Activated naive CD8-positive, alpha-beta T cell treated with anti-CD3 and anti-CD28 coated beads, Interleukin-2, amount 10 ng/mL, durations not matched to agents 7 days and 5 days (primary cell): ENCODE data around the gene SDHAF3. TPM values are rescaled to one million over a fixed set of nuclear protein-coding genes. Genes with fewer than 3 reads are reported as not detected.
A peak's percentile ranks its signal among the peaks of the same experiment; 100 is the strongest.
"Not testable (repeated sequence)": the region's sequence is repeated elsewhere in the genome, so short reads cannot be mapped to it uniquely, and the experiment has no call there.

Source experiments
- ATAC-seq: fragments of 150-1000 bp; cut with Tn5 transposase; one replicate; pipeline ENCODE4 v1.10.0; 2021; ENCODE audit warnings: low read depth, moderate library complexity
- POLR2A ChIA-PET: fragments of 350-600 bp; sonication (Branson Sonifier 250); formaldehyde crosslinking; loops from one replicate; lab custom pipeline; 2021; ENCODE audit warnings: antibody characterized with exemption; lab: Charles Lee
- DNase-seq: peaks from one replicate; pipeline ENCODE4 v3.0.0; 2021
- H3K27ac Mint-ChIP-seq: one replicate; pipeline ENCODE4 v1.8.0; 2022; ENCODE audit warnings: mild to moderate bottlenecking, mixed read lengths
- H3K27me3 Mint-ChIP-seq: one replicate; pipeline ENCODE4 v1.8.0; 2022; ENCODE audit warnings: mild to moderate bottlenecking, moderate library complexity, mixed read lengths
- H3K36me3 Mint-ChIP-seq: one replicate; pipeline ENCODE4 v1.8.0; 2021; ENCODE audit warnings: mild to moderate bottlenecking, mixed read lengths
- H3K4me1 Mint-ChIP-seq: one replicate; pipeline ENCODE4 v1.8.0; 2021; ENCODE audit warnings: mixed read lengths
- H3K4me3 Mint-ChIP-seq: one replicate; pipeline ENCODE4 v1.8.0; 2022; ENCODE audit warnings: mild to moderate bottlenecking, moderate library complexity, mixed read lengths
- H3K9me3 Mint-ChIP-seq: one replicate; pipeline ENCODE4 v1.8.0; 2021; ENCODE audit warnings: mixed read lengths
- total RNA-seq, 2 experiments: library from RNA; stranded (reverse); gene quantifications; one replicate each; pipeline ENCODE4 v1.2.3, GENCODE V29; 2021

Gene SDHAF3
- total RNA-seq, 2 experiments from 2014 or later, result 20.8 to 22.3 TPM

DNA sequence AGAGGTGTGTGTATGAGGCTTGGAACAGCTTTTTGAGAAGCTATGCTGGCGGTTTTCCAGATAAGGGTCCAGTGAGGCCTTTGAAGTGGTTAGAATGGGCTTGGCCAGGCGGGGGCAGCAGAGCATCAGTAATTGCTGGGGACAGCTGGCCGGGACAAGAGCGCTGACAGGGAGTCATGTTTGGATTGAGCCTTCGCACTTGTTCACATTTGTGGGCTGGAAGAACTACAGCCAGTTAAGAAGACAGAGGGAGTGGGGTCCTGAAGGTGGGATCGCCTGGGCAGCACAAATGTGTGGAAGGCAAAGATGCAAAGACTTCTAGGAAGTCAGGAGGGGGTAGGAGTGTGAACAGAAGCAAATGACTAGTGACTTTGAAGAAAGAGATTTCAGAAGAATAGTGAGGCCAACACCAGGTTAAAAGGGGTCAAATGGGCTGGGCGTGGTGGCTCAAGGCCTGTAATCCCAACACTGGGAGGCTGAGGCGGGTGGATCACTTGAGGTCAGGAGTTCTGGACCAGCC is 12.7 kb upstream of the SDHAF3 start:
- ATAC-seq (peak; percentile 60), DNase-seq (peak; percentile 68)
- H3K4me1 Mint-ChIP-seq, result no peaks in the 10 kb centered on the region
- no peak overlapping the region for H3K4me3 Mint-ChIP-seq
- peaks cover 15% of the 10 kb centered on the region for H3K27me3 Mint-ChIP-seq
- H3K27ac Mint-ChIP-seq, result no peak overlapping the region
- POLR2A ChIA-PET, result no interaction called here
- no peaks in the 10 kb centered on the region for H3K36me3 Mint-ChIP-seq
- H3K9me3 Mint-ChIP-seq, result peaks cover 9% of the 10 kb centered on the region

DNA sequence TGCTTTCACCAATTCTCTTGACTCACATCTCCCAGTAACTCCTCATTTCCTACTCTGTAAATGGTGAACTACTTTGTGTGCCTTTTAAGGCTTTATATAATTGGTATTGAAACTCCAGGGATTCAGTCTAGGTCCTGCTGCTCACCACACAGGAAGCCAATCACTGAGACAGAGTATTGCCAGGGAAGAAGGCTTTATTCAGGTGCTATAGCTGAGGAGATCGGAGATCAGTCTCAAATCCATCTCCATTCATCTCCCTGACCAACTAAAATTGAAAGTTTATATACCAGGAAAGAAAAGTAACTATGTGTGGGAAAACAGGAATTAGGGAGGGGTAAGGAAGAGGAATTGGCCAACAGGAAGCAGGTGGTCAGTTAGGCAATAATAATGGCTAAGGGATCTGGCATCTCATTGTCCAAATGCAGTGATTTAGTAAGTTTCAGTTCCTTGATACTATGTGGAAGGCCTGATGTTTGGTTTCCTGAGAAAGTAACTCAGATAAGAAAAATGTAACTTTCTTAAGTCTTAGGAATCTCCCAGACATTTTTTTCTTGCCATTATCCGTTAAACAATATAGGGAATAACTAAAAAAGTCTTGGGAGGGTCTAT is 10.2 kb upstream of the SDHAF3 start:
- Mint-ChIP-seq H3K36me3 (no peaks in the 10 kb centered on the region), H3K9me3 (peaks cover 13% of the 10 kb centered on the region), H3K27ac (no peak overlapping the region), H3K27me3 (peaks cover 13% of the 10 kb centered on the region), H3K4me1 (no peaks in the 10 kb centered on the region), H3K4me3 (no peak overlapping the region)
- ATAC-seq (no peak), DNase-seq (no peak)
- POLR2A ChIA-PET, result no interaction called here

DNA sequence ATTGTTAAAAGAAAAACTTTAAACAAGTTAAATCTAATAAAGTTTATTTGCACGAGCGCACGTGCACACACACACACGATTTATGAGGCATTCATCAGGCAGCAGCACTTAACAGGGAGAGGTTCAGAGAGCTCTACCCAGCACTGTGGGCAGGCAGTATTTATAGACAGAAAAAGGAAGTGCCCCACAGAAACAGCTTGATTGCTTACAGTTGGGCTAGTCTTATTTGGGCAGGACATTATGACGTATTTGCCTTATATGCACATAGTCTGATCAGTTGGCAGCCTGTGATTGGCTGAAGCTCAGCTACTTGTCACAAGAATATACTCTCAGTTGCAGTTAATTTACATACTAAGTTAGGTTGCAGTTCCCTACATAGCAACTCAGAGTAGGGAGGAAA is 1.2 kb upstream of the SDHAF3 start:
- Mint-ChIP-seq H3K9me3 (no peaks in the 10 kb centered on the region), H3K4me3 (no peak overlapping the region), H3K4me1 (peaks cover 24% of the 10 kb centered on the region), H3K36me3 (peaks cover 12% of the 10 kb centered on the region), H3K27ac (peak overlapping the region; percentile 93), H3K27me3 (no peaks in the 10 kb centered on the region)
- POLR2A ChIA-PET, result no interaction called here
- DNase-seq (no peak), ATAC-seq (no peak)

DNA sequence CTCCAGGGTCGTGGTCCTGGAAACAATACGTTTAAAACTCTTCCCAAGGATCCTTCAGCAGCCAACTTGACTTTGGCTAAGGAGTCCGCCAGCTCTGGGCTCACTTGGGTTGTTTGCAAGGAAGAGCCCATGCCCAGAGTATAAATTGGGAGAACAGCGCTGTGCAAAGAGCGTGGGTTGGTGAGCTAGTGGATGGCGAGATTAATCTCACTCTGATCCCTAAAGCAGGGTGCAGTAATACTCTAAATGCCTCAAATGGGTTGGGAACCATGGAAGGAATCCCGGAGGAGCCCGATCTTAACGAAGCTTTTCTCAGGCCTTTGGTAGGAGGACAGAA is 495 bp upstream of the SDHAF3 start:
- Mint-ChIP-seq H3K36me3 (peaks cover 16% of the 10 kb centered on the region), H3K4me1 (peaks cover 26% of the 10 kb centered on the region)

DNA sequence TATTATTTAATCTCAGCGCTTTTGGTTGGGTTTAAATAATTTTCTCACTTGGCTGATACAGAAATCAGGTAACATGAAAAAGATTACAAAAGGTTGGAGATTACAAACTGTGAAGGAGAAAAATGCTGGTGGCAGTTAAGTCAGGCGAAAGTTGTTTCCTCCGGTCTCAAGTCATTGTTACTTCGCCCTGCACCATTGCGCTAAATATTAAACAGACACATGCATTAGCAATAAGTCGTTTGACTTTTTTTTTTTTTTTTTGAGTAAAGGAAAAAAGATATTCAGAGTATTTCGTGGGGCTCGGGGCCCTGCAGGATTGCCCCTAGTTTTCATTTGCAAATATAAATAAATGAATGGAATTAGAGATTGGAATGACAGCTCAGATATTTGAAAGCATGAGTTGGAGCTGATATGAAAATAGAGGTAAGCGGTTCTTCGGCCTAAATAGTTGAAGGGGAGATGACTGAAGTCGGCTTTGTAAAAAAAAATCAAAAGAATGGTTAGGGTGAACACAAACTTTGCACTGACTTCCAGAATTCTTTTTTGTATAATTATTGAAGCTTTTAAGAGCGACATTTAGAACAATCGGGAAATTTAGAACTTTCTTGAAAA is 914 bp downstream of the SDHAF3 start:
- H3K36me3 Mint-ChIP-seq, result peaks cover 20% of the 10 kb centered on the region
- peak overlapping the region; percentile 92 for H3K4me3 Mint-ChIP-seq
- ATAC-seq (no peak), DNase-seq (no peak)
- peak overlapping the region; percentile 93 for H3K27ac Mint-ChIP-seq
- no peaks in the 10 kb centered on the region for H3K9me3 Mint-ChIP-seq
- no peaks in the 10 kb centered on the region for H3K27me3 Mint-ChIP-seq
- peaks cover 26% of the 10 kb centered on the region for H3K4me1 Mint-ChIP-seq
- POLR2A ChIA-PET, result interaction anchor here (0.7 to 2.0 kb wide), 3 partner anchors 16 to 754 kb away, joined by 4 to 8 read pairs (median 4); partner anchors contain the start of gene ASNS

More for the DNA sequence above, 495 bp upstream of the SDHAF3 start:
- ATAC-seq (no peak), DNase-seq (no peak)
- peak overlapping the region; percentile 93 for H3K27ac Mint-ChIP-seq
- POLR2A ChIA-PET, result interaction anchor here (1.0 to 2.0 kb wide), 3 partner anchors 17 to 1086 kb away, joined by 3 to 8 read pairs (median 4); partner anchors contain the start of gene ASNS
- no peaks in the 10 kb centered on the region for H3K9me3 Mint-ChIP-seq
- peak overlapping the region; percentile 92 for H3K4me3 Mint-ChIP-seq
- no peaks in the 10 kb centered on the region for H3K27me3 Mint-ChIP-seq

DNA sequence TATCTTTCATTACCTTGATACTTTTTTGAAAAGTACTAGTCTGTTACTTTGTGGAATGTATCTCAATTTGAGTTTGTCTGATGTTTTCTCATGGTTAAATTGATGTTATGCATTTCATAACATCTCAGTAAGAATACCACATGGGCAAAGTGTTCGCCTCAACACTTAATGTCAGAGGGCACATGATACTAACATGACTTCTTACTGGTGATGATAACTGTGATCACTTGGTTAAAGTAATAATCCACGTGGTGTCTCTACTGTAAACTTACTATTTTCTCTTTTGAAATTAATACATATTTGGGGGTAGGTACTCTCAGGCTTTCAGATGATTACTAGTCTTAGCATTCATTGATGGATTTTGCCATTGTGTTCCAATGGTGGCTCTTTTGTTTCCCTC is 2.2 kb downstream of the SDHAF3 start:
- H3K4me3 Mint-ChIP-seq, result peak overlapping the region; percentile 29

DNA sequence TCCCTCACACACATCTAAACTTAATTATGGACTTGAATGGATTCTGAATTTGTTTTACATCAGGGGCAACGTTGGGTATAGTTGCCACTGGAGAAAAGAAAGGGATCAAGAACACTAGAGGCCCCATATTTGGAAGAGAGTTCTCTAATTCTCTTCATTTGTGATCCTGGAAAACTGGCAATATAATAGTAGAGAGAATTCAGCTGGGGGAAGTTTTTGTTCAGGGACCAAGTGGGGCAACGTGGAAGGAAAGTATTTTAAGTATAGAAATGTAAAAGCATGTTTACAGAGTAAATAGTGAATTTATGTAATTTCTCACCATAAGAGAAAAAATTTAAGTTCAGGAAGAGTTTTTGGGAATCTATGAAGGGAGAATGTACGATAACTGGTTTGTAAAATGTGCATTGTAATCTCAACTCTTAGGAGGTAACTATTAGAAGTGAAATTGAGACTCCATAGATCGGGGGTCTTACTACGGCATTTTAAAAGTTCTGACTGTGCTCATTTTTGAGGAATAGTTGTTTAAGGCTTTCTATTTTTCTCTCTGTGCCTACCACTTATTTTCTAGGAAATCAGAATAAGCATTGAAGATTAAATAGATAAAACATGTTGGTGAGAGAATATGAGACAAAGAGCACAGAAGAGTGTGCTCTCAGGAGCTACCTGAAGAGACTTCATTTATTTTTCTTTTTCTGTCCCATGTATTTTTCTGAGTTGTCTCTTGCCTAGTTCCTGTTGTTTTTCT is 3.4 kb downstream of the SDHAF3 start:
- Mint-ChIP-seq H3K4me3 (no peak overlapping the region), H3K36me3 (peaks cover 40% of the 10 kb centered on the region), H3K27me3 (no peaks in the 10 kb centered on the region), H3K27ac (no peak overlapping the region), H3K9me3 (peaks cover 11% of the 10 kb centered on the region), H3K4me1 (peaks cover 26% of the 10 kb centered on the region)
- no peak for DNase-seq
- no peak for ATAC-seq
- POLR2A ChIA-PET, result no interaction called here

More for the DNA sequence above, 2.2 kb downstream of the SDHAF3 start:
- Mint-ChIP-seq H3K36me3 (peaks cover 32% of the 10 kb centered on the region), H3K27ac (no peak overlapping the region), H3K9me3 (peaks cover 3% of the 10 kb centered on the region), H3K4me1 (peaks cover 26% of the 10 kb centered on the region), H3K27me3 (no peaks in the 10 kb centered on the region)
- DNase-seq (no peak), ATAC-seq (no peak)
- POLR2A ChIA-PET, result no interaction called here

DNA sequence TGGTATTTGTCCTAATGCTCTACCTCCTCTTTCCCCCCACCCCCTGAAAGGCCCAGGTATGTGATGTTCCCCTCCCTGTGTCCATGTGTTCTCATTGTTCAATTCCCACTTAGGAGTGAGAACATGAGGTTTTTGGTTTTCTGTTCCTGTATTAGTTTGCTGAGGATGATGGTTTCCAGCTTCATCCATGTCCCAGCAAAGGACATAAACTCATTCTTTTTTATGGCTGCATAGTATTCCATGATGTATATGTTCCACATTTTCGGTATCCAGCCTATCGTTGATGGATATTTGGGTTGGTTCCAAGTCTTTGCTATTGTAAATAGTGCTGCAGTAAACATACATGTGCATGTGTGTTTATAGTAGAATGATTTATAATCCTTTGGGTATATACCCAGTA is 5.6 kb downstream of the SDHAF3 start:
- DNase-seq, ATAC-seq, H3K4me3 Mint-ChIP-seq, H3K27ac Mint-ChIP-seq, H3K27me3 Mint-ChIP-seq, POLR2A ChIA-PET: not testable (repeated sequence)
- Mint-ChIP-seq H3K4me1 (peaks cover 18% of the 10 kb centered on the region), H3K9me3 (peaks cover 11% of the 10 kb centered on the region), H3K36me3 (peaks cover 40% of the 10 kb centered on the region)

DNA sequence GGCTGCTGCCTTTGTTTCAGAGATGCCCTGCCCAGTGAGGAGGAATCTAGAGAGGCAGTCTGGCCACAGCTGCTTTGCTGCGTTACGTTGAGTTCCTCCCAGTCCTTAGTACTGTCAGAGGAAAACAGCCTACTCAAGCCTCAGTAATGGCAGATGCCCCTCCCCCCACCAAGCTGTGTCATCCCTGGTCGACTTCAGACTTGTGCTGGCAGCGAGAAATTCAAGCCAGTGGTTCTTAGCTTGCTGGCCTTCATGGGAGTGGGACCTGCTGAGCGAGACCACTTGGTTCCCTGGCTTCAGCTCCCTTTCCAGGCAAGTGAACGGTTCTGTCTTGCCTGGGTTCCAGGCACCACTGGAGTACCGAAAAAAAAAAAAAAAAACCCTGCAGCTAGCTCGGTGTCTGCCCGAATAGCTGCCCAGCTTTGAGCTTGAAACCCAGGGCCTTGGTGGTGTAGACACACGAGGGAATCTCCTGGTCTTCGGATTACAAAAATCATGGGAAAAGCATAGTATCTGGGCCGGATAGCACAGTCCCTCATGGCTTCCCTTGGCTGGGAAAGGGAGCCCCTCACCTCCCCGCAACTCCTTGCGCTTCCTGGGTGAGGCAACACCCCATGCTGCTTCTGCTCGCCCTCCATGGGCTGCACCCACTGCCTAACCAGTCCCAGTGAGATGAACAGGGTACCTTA is 9.1 kb downstream of the SDHAF3 start:
- DNase-seq (no peak), ATAC-seq (no peak)
- H3K36me3 Mint-ChIP-seq, result peaks cover 32% of the 10 kb centered on the region
- POLR2A ChIA-PET, result no interaction called here
- H3K4me3 Mint-ChIP-seq, result no peak overlapping the region
- H3K27me3 Mint-ChIP-seq, result no peaks in the 10 kb centered on the region
- H3K9me3 Mint-ChIP-seq, result peaks cover 11% of the 10 kb centered on the region
- no peak overlapping the region for H3K27ac Mint-ChIP-seq
- peaks cover 1% of the 10 kb centered on the region for H3K4me1 Mint-ChIP-seq

DNA sequence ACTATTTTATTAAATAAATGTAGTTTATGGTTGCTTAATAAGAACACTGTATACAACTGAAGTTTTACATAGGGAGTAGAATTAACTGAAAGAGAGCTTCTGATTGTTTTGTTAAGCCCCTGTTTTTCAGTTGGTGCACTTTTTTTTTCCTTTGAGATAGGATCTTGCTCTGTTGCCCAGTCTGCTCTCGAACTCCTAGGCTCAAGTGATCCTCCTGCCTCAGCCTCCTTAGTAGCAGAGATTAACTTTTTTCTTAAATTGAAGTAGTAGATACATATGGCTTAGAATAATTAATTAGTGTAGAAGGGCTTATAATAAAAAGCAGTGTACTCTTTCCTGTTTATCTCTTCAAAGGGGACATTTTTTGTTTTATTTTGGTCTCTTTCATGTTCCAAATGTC is 11.2 kb downstream of the SDHAF3 start:
- Mint-ChIP-seq H3K36me3 (peaks cover 23% of the 10 kb centered on the region), H3K4me1 (no peaks in the 10 kb centered on the region), H3K4me3 (no peak overlapping the region), H3K27ac (no peak overlapping the region), H3K27me3 (no peaks in the 10 kb centered on the region), H3K9me3 (peaks cover 11% of the 10 kb centered on the region)
- DNase-seq (no peak), ATAC-seq (no peak)
- POLR2A ChIA-PET, result no interaction called here

DNA sequence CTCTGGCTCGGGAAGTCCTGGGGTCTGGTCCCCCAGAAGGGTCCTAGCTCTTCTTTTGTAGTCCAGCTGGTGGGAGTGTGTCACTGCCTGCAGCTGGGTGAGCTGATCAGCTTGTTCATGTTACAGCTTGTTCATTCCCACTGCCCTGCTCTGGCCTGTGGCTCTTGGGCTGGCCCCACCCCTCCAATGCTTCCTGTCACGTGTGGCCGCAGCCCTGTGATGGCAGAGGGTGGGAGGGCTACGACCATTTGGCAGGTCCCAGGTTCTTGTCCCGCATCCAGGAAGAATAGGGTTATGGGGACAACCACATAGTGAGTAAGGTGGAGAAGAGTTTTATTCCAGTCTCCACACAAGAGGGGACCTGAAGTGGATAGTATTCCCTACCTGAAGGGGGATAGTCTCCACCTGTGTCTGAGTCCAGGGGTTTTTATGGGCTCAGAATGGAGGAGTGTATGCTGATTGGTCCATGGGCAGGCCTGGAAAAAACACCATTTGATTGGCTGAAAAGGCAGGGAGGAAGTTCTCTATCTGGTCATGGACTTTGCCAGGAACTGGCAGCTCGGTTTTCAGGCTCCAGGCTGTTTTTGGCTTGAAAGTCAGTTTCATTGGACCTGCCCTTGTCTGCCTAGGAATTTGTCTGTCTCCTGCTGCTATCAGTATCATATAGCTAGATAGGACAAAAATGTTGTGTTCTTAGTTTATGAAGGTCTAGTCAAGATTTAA is 13.1 kb downstream of the SDHAF3 start:
- DNase-seq, result no peak
- POLR2A ChIA-PET, result no interaction called here
- Mint-ChIP-seq H3K27ac (no peak overlapping the region), H3K27me3 (no peaks in the 10 kb centered on the region), H3K36me3 (peaks cover 11% of the 10 kb centered on the region), H3K4me3 (no peak overlapping the region), H3K9me3 (peaks cover under 1% of the 10 kb centered on the region), H3K4me1 (no peaks in the 10 kb centered on the region)
- no peak for ATAC-seq

DNA sequence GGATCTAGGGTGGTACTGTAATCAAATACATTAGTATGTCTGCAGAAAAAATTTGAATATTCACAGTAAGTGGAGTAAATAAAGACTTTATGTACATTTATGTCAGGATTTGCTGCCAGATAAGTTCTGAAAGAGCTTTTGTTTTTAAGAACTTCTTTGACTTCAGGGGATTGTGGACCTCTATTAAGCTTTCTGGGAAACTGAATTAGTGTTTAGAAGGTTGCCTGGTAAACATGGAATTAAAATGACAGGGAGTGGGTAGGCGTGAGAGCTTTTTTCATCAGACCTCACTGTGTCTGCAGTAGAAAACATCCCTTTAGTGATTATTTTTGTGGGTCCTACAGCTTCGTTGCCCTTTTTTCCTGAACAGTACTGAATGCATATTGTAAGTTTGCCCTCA is 15.7 kb downstream of the SDHAF3 start:
- Mint-ChIP-seq H3K4me1 (no peaks in the 10 kb centered on the region), H3K36me3 (peaks cover 18% of the 10 kb centered on the region), H3K4me3 (no peak overlapping the region), H3K9me3 (peaks cover 1% of the 10 kb centered on the region), H3K27ac (no peak overlapping the region), H3K27me3 (no peaks in the 10 kb centered on the region)
- POLR2A ChIA-PET, result interaction anchor here (0.7 kb wide), 1 partner anchor 1732 kb away, joined by 3 read pairs; no protein-coding TSS in a partner anchor
- ATAC-seq, result no peak
- no peak for DNase-seq
